HG02623 (cell line): ENCODE data around the gene ANKRD42.

Experiments
- ATAC-seq: cut with Tn5 transposase; IDR thresholded peaks from one replicate; pipeline ENCODE4 v1.9.1; 2021; ENCODE audit warnings: moderate library complexity; ENCODE audit not compliant: unreplicated experiment

ANKRD42 gene

GRCh38 chr11:83285151-83285770 is 91.7 kb downstream of the ANKRD42 start:
- ATAC-seq: peak; percentile 38

DNA sequence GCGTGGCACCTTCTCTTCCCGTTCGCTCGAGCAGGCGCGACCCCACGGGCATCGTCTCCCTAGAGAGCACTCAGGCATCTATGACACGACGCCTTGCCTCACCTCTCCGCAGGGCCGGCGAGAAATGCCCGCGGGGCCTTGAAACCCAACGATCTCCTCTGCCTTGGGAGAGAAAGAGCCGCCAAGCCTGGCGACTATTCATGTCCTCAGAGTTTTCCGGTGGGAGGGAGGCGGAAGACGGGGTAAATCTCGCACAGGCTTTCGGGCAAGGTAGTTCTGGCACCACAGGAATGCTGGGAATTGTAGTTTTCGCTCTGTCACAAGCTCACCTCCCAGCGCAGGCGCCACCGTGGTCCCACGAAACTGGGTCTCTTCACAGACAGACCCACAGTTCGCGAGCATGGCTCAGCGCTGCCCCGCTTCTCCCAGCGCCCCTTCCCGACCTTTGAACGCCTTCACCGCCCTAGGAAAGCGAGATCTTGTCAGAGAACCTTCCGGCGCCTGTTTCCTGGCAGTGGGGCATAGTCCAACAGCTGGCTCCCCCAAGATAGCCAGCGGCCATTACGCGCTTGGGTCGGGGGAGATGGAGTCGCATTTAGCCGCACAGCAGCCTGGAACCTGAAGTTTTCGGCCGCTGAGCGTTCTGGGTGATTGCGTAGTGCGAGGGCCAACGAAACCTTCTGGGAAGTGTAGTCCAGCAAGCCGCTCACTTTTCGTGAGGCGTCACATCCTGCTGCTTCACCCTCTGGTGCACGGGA is 92.4 kb downstream of the ANKRD42 start, which contains the start of gene CCDC90B:
Gene CCDC90B, minus strand, starts transcription at position 597 of the 758 bp plus-strand sequence. Its CDS starts 395 bp downstream, at position 202.
- ATAC-seq: peak; percentile 84

DNA sequence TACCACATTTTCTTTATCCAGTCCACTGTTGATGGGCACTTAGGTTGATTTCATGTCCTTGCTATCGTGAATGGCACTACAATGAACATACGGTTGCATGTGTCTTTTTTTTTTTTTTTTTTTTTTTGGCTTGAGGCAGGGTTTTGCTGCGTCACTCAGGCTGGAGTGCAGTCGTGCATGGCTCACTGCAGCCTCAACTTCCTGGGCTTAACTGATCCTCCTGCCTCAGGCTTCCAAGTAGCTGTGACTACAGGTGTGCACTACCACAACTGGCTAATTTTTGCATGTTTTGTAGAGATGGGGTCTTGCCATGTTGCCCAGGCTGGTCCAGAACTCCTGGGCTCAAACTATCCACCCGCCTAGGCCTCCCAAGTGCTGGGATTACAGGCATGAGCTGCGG is 94.1 kb downstream of the ANKRD42 start:
- no peak for ATAC-seq

- no peak for ATAC-seq
Observed at GRCh38 chr11:83292709-83293456, 99.4 kb downstream of the ANKRD42 start.

- ATAC-seq: no peak
Observed at GRCh38 chr11:83293457-83293774, 99.9 kb downstream of the ANKRD42 start.

GRCh38 chr11:83294208-83294607 is 100.7 kb downstream of the ANKRD42 start:
- ATAC-seq: no peak
